PC-3 (cell line): ENCODE measurements around the gene ITK.

ENCODE experiments used
- EZH2 ChIP-seq: fragments of 300-600 bp; sonication (generic); IDR thresholded peaks from one replicate; pipeline ENCODE4 v1.6.1; 2017; ENCODE audit warnings: antibody characterized with exemption, mild to moderate bottlenecking, low read length; ENCODE audit not compliant: unreplicated experiment
- EZH2phosphoT487 ChIP-seq: fragments of 300-600 bp; sonication (generic); IDR thresholded peaks from 2 replicates; pipeline ENCODE4 v1.6.1; 2018; ENCODE audit warnings: mild to moderate bottlenecking, antibody characterized with exemption, low read length, borderline replicate concordance
- TF ChIP-seq, protein P1 (sequence below): fragments of 300-600 bp; sonication (generic); conservative IDR thresholded peaks from 2 replicates; pipeline ENCODE4 v1.5.1; 2017; ENCODE audit warnings: antibody characterized with exemption, low read depth, mild to moderate bottlenecking, low read length

DNA sequence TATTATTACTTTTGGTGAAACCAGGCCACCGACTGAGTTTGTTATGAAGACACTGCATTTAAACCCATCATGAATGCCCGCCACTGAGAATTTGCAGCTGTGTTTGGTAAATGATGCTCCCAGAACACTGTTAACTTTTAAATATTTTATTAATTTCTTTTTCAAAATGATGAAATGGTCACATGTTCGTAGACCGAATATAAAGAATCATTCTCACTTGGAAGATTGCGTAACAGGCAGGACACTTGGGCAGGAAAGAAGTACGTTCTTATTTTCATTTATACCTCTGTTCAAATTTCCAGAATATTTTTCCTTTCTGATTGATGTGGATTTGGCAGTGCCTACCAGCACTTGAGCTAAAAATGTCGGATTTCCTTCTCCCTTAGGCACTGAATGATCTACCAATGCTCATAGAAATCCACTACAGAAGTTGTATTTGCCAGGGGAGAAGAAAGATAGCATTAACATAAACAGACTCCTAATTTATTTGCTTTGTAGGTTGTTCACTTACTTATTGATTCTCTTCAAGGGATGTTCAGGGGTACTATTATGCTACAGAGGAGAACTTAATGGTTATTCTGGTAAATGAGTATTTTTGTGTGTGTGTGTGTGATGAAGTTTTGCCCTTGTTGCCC, 99.1 kb downstream of the ITK start:
- TF ChIP-seq, protein P1, sequence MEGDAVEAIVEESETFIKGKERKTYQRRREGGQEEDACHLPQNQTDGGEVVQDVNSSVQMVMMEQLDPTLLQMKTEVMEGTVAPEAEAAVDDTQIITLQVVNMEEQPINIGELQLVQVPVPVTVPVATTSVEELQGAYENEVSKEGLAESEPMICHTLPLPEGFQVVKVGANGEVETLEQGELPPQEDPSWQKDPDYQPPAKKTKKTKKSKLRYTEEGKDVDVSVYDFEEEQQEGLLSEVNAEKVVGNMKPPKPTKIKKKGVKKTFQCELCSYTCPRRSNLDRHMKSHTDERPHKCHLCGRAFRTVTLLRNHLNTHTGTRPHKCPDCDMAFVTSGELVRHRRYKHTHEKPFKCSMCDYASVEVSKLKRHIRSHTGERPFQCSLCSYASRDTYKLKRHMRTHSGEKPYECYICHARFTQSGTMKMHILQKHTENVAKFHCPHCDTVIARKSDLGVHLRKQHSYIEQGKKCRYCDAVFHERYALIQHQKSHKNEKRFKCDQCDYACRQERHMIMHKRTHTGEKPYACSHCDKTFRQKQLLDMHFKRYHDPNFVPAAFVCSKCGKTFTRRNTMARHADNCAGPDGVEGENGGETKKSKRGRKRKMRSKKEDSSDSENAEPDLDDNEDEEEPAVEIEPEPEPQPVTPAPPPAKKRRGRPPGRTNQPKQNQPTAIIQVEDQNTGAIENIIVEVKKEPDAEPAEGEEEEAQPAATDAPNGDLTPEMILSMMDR = no peak
- no peak for TF ChIP-seq EZH2phosphoT487
- TF ChIP-seq EZH2 = no peak
